Measurements from ENCODE around the gene C2CD3.

Gene C2CD3

DNA sequence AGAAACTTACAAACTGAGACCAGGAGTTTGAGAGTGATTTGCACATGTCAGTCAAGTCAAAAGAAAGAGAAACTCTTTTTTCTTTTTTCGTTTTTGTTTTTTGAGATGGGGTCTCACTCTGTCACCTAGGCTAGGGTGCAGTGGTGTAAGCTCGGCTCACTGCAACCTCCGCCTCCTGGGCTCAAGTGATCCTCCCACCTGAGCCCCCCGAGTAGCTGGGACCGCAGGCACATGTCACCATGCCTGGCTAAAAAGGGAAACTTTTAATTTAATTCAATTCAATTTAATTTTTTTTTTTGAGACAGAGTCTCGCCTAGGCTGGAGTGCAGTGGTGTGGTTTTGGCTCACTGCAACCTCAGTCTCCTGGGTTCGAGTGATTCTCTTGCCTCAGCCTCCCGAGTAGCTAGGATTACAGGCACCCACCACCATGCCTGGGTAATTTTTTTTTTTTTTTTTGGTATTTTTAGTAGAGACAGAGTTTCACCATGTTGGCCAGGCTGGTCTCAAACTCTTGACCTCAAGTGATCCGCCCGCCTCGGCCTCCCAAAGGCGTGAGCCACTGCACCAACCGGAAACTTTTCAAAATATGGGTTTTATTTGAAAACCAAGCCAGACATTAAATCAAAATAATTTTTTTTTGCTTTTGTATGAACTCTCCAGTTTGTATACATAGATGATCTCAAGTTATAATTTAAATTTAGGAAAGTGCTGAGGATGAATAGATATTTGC is 171.8 kb downstream of the C2CD3 start:
- no peak overlapping the region for H3K4me3 ChIP-seq (ENCODE audit: low read depth, low read length)
- TF ChIP-seq, protein P1, sequence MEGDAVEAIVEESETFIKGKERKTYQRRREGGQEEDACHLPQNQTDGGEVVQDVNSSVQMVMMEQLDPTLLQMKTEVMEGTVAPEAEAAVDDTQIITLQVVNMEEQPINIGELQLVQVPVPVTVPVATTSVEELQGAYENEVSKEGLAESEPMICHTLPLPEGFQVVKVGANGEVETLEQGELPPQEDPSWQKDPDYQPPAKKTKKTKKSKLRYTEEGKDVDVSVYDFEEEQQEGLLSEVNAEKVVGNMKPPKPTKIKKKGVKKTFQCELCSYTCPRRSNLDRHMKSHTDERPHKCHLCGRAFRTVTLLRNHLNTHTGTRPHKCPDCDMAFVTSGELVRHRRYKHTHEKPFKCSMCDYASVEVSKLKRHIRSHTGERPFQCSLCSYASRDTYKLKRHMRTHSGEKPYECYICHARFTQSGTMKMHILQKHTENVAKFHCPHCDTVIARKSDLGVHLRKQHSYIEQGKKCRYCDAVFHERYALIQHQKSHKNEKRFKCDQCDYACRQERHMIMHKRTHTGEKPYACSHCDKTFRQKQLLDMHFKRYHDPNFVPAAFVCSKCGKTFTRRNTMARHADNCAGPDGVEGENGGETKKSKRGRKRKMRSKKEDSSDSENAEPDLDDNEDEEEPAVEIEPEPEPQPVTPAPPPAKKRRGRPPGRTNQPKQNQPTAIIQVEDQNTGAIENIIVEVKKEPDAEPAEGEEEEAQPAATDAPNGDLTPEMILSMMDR (IDR thresholded peaks at IDR 0.05; ENCODE audit: low read depth, low read length) = no peak

DNA sequence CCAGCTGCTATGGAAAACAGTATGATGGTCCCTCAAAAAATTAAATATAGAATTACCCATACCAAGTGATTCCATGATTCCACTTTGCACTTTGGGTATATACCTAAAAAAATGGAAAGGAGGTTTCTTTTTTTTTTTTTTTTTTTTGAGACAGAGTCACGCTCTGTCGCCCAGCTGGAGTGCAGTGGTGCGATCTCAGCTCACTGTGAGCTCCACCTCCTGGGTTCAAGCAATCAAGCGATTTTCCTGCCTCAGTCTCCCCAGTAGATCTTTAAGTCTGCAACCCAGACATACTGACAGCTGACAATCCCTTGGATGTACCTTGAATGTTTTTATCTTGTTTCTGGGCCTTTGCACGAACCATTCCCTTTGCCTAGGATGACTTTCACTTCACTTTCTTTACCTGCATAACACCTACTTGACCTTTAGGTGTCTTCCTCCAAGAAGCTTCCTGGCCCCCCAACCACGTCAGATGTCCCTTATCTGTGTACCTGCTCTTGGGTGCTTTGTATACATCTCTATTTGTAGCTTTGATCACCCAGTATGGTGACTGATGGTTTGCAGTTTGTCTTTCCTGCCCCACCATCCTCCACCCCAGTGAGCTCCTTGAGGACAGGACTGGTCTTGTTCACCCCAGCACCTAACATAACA is 173.6 kb downstream of the C2CD3 start:
- TF ChIP-seq, protein P1 (IDR thresholded peaks at IDR 0.05; ENCODE audit: low read depth, low read length) = no peak
- no peak overlapping the region for H3K4me3 ChIP-seq (ENCODE audit: low read depth, low read length)

- H3K4me3 ChIP-seq (ENCODE audit: low read depth, low read length) = no peak overlapping the region
- TF ChIP-seq, protein P1 (IDR thresholded peaks at IDR 0.05; ENCODE audit: low read depth, low read length) = no peak
These were observed 174.5 kb downstream of the C2CD3 start for GRCh38 chr11:73996161-73996747.

- TF ChIP-seq, protein P1 (IDR thresholded peaks at IDR 0.05; ENCODE audit: low read depth, low read length) = no peak
These were observed 175.1 kb downstream of the C2CD3 start for GRCh38 chr11:73995731-73996130.

GRCh38 chr11:73995247-73995646 is 175.6 kb downstream of the C2CD3 start:
- no peak overlapping the region for H3K4me3 ChIP-seq (ENCODE audit: low read depth, low read length)
- TF ChIP-seq, protein P1 (IDR thresholded peaks at IDR 0.05; ENCODE audit: low read depth, low read length) = no peak

More at GRCh38 chr11:73995731-73996130, 175.1 kb downstream of the C2CD3 start:
- H3K4me3 ChIP-seq (ENCODE audit: low read depth, low read length) = no peak overlapping the region

GRCh38 chr11:73991471-73992006 is 179.3 kb downstream of the C2CD3 start:
- H3K4me3 ChIP-seq (ENCODE audit: low read depth, low read length) = no peak overlapping the region
- TF ChIP-seq, protein P1 (IDR thresholded peaks at IDR 0.05; ENCODE audit: low read depth, low read length) = no peak

- H3K4me3 ChIP-seq (ENCODE audit: low read depth, low read length) = no peak overlapping the region
- TF ChIP-seq, protein P1 (IDR thresholded peaks at IDR 0.05; ENCODE audit: low read depth, low read length) = no peak
These were observed 180.1 kb downstream of the C2CD3 start for GRCh38 chr11:73990730-73991129.

Data from WI38 (cell line).